GM23248 (cell line): Measurements from ENCODE around the gene CSH2.
"Not testable (repeated sequence)": the region's sequence is repeated elsewhere in the genome, so short reads cannot be mapped to it uniquely, and the experiment has no call there.

Source experiments
- EZH2 ChIP-seq: fragments of 200-600 bp; sonication (generic); IDR thresholded peaks from 2 replicates; pipeline ENCODE4 v1.6.1; 2018; ENCODE audit warnings: antibody characterized with exemption, mild to moderate bottlenecking; ENCODE audit not compliant: insufficient read depth, poor library complexity, severe bottlenecking
- EZH2phosphoT487 ChIP-seq: fragments of 200-600 bp; sonication (generic); IDR thresholded peaks from 2 replicates; pipeline ENCODE4 v1.6.1; 2018; ENCODE audit warnings: antibody characterized with exemption, moderate library complexity, mild to moderate bottlenecking, low read depth; ENCODE audit not compliant: insufficient read depth

DNA sequence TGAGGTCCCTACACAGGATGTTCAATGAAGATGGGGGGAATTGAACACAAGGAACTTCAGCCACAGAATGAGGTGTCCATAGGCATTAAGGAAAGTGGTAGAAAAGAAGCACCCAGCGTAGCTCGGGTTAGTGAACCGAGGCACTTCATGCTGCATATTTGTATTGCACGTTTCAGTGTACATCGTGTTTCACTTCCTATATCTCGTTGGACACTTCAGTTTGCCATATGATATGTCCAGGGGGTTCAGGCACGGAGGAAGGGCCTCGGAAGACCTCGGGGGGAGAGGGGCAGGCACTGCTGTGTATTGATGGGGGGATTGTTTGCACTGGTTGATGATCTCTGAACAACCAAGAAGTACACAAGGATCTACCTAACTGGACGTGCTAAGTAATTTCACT, 42.3 kb upstream of the CSH2 start:
- not testable (repeated sequence) for TF ChIP-seq EZH2phosphoT487, EZH2
